NT2/D1 (cell line): ENCODE results near the gene BEST4.

Source experiments
- YY1 ChIP-seq: IDR thresholded peaks from 2 replicates; pipeline ENCODE4 v1.6.1; 2011; ENCODE audit not compliant: insufficient read length, insufficient read depth
- ZNF274 ChIP-seq: IDR thresholded peaks from 2 replicates; pipeline ENCODE4 v1.6.1; 2011; ENCODE audit warnings: mild to moderate bottlenecking, low read depth, low read length

DNA sequence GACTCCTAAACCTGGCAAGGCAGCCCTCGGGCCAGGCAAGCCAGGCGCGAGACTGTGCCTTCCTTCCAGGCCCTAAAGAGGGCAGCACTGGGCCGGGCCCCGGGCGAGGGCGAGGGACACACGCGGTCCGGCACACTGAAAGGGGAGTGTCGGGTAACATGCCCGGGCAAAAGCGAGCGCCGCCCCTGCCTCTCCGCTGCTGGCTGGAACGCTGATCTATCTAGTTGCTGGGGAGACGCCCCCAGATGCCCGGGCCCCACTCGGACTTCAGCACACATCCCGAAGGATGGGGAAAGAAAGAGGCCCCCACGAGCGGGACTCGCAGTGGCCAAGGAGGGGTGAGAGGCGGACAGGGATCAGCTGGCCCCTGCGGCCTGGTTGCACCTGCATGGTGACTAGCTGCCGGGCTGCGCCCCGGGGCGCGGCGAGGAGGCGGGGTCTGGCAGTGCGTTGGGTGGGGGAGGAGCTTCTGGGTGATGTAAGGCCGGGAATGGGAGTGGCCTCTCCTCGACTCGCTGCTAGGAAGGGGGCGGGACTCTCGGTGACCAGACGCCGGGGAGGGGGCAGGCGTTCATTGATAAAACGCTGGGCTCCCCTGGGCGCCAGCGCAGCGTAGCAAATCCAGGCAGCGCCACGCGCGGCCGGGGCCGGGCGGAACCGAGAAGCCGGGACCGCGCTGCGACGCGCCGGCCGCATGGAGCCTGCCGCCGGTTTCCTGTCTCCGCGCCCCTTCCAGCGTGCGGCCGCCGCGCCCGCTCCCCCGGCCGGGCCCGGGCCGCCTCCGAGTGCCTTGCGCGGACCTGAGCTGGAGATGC, 12.0 kb upstream of the BEST4 start, which contains the start of gene PLK3:
- TF ChIP-seq YY1 (no peak), ZNF274 (no peak)
